Loucy (cell line): Measurements from ENCODE around the gene TDRD9.

Experiments used
- H2AFZ ChIP-seq: fragments of 200-600 bp; sonication (generic); 2 replicates; pipeline ENCODE4 v1.6.0; 2016; ENCODE audit warnings: antibody characterized with exemption, mild to moderate bottlenecking, low read length, moderate library complexity
- H3F3A ChIP-seq: fragments of 200-600 bp; 2 replicates; pipeline ENCODE4 v1.6.0; 2016; ENCODE audit warnings: antibody characterized with exemption, low read depth, mild to moderate bottlenecking
- H3K27me3 ChIP-seq: fragments of 200-600 bp; sonication (generic); 2 replicates; pipeline ENCODE4 v1.6.1; 2014; ENCODE audit warnings: low read length, mild to moderate bottlenecking; ENCODE audit not compliant: insufficient read depth, poor library complexity, severe bottlenecking
- H3K36me3 ChIP-seq: fragments of 200-600 bp; sonication (generic); 2 replicates; pipeline ENCODE4 v1.6.1; 2016; ENCODE audit warnings: low read length; ENCODE audit not compliant: insufficient read depth
- H3K4me1 ChIP-seq: fragments of 200-600 bp; sonication (generic); 2 replicates; pipeline ENCODE4 v1.5.1; 2014; ENCODE audit warnings: low read length, mild to moderate bottlenecking; ENCODE audit not compliant: insufficient read depth, poor library complexity, severe bottlenecking
- H3K4me2 ChIP-seq: fragments of 200-600 bp; sonication (generic); 2 replicates; pipeline ENCODE4 v1.6.0; 2014; ENCODE audit warnings: antibody characterized with exemption, low read length, low read depth, mild to moderate bottlenecking; ENCODE audit not compliant: poor library complexity, severe bottlenecking
- H3K4me3 ChIP-seq: fragments of 200-600 bp; sonication (generic); 2 replicates; pipeline ENCODE4 v1.5.1; 2014; ENCODE audit warnings: low read length, mild to moderate bottlenecking, mixed read lengths; ENCODE audit not compliant: poor library complexity, severe bottlenecking
- H3K79me2 ChIP-seq: fragments of 200-600 bp; sonication (generic); 2 replicates; pipeline ENCODE4 v1.6.1; 2014; ENCODE audit warnings: low read length; ENCODE audit not compliant: insufficient read depth
- H3K9ac ChIP-seq: fragments of 200-600 bp; sonication (generic); 2 replicates; pipeline ENCODE4 v1.6.0; 2014; ENCODE audit warnings: mild to moderate bottlenecking, low read depth, low read length, moderate library complexity; ENCODE audit not compliant: poor library complexity, severe bottlenecking
- H3K9me2 ChIP-seq: fragments of 200-600 bp; sonication (generic); replicated peaks from 2 replicates; pipeline ENCODE4 v1.6.1; 2016; ENCODE audit warnings: low read depth, low read length, mixed read lengths
- H3K9me3 ChIP-seq: fragments of 200-600 bp; sonication (generic); 2 replicates; pipeline ENCODE4 v1.6.1; 2014; ENCODE audit warnings: mild to moderate bottlenecking, antibody characterized with exemption, low read length, low read depth; ENCODE audit not compliant: insufficient read depth
- H4K20me1 ChIP-seq: fragments of 200-600 bp; sonication (generic); 2 replicates; pipeline ENCODE4 v1.6.0; 2014; ENCODE audit warnings: antibody characterized with exemption, low read length, mild to moderate bottlenecking; ENCODE audit not compliant: insufficient read depth, poor library complexity, severe bottlenecking
- EZH2phosphoT487 ChIP-seq: fragments of 200-600 bp; IDR thresholded peaks from 2 replicates; pipeline ENCODE4 v1.6.1; 2018; ENCODE audit warnings: antibody characterized with exemption, mild to moderate bottlenecking, moderate library complexity, borderline replicate concordance
- TF ChIP-seq, protein P1 (sequence below): fragments of 200-600 bp; sonication (generic); conservative IDR thresholded peaks from 2 replicates; pipeline ENCODE4 v1.5.1; 2014; ENCODE audit warnings: mild to moderate bottlenecking, antibody characterized with exemption, low read length

Gene TDRD9

DNA sequence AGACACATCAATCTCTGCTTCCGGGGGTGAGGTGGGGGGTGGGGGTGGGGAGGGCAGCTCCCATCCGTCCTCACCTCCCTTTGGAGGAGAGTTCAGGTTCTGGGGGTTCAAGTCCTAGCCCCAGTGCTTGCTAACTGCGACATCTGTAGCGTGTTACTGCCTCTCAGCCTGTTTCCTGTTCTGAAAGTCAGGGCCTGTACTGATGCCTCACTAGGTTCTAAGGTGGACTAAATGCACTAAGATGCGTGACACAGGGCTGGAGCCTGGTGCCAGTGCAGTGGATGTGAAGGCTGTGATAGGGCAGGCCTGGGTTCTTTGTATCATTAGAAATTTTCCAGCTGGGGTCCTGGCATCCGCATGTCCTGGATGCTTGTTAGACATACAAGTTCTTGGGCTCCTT, 17.3 kb upstream of the TDRD9 start:
- Histone ChIP-seq H3K9me3 (no peaks in the 10 kb centered on the region), H3K9me2 (no peaks in the 10 kb centered on the region), H3K4me1 (no peaks in the 10 kb centered on the region), H4K20me1 (no peaks in the 10 kb centered on the region), H3K9ac (no peak overlapping the region), H3K36me3 (peaks cover 37% of the 10 kb centered on the region; the same call in 1 of the 2 replicates), H3K27me3 (no peaks in the 10 kb centered on the region), H2AFZ (no peak overlapping the region), H3K79me2 (peaks cover 7% of the 10 kb centered on the region; the same call in 1 of the 2 replicates), H3K4me2 (no peak overlapping the region), H3F3A (no peaks in the 10 kb centered on the region), H3K4me3 (no peak overlapping the region)
- TF ChIP-seq, protein P1, sequence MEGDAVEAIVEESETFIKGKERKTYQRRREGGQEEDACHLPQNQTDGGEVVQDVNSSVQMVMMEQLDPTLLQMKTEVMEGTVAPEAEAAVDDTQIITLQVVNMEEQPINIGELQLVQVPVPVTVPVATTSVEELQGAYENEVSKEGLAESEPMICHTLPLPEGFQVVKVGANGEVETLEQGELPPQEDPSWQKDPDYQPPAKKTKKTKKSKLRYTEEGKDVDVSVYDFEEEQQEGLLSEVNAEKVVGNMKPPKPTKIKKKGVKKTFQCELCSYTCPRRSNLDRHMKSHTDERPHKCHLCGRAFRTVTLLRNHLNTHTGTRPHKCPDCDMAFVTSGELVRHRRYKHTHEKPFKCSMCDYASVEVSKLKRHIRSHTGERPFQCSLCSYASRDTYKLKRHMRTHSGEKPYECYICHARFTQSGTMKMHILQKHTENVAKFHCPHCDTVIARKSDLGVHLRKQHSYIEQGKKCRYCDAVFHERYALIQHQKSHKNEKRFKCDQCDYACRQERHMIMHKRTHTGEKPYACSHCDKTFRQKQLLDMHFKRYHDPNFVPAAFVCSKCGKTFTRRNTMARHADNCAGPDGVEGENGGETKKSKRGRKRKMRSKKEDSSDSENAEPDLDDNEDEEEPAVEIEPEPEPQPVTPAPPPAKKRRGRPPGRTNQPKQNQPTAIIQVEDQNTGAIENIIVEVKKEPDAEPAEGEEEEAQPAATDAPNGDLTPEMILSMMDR, result no peak
- no peak for TF ChIP-seq EZH2phosphoT487

DNA sequence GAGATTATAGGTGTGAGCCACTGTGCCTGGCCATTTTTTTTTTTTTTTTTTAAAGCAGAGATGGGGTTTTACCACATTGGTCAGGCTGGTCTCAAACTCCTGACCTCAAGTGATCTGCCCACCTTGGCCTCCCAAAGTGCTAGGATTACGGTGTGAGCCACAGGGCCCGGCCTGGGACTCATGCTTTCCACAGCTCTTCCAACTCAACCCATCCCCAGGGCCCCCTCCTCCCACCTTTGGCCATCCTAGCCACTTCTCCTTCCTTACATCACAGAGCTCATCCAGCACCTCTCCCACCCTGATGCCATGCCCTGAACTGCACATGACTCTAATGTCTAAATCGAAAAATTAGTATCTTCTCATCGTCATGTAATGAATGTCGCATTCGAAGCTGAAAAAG, 12.6 kb upstream of the TDRD9 start:
- Histone ChIP-seq H3K4me1 (peaks cover 6% of the 10 kb centered on the region), H3K79me2 (peaks cover 52% of the 10 kb centered on the region), H4K20me1 (peaks cover 19% of the 10 kb centered on the region), H3K9me3 (no peaks in the 10 kb centered on the region), H3K4me2 (no peak overlapping the region), H3K4me3 (no peak overlapping the region), H3K27me3 (no peaks in the 10 kb centered on the region), H3K9me2 (no peaks in the 10 kb centered on the region), H3K36me3 (peaks cover 37% of the 10 kb centered on the region; the same call in 1 of the 2 replicates), H3K9ac (no peak overlapping the region), H3F3A (no peaks in the 10 kb centered on the region), H2AFZ (no peak overlapping the region)
- TF ChIP-seq EZH2phosphoT487, result no peak
- TF ChIP-seq, protein P1, result no peak

DNA sequence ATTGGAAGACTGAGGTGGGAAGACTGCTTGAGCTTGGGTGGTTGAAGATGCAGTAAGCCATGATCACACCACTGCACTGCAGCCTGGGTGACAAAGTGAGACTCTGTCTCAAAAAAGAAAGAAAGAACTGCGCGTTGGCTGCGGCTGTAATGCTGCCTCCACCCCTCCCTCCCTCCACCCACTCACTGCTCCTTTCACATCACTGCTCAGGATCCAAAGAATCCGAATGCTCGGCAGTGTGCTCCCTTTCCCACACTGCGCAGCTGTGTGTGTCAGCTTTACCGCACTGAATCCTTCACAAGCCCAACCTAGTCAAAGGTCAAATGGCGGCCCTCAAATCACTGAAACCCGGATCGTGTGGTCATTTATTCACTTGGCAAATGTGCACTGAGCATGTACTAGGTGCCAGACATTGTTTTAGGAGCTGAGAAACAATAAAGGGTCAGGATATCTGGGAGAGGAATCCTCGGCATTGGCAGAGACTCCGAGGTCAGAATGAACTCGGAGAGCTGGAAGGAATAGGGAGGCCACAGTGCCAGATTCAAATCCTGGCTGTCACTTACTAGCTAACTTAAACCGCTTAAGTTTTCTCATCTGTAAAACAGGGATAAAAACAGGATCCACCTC, 11.5 kb upstream of the TDRD9 start:
- Histone ChIP-seq H3F3A (no peaks in the 10 kb centered on the region), H4K20me1 (peaks cover 25% of the 10 kb centered on the region), H3K4me2 (no peak overlapping the region), H3K9ac (no peak overlapping the region), H2AFZ (no peak overlapping the region), H3K4me3 (no peak overlapping the region), H3K36me3 (peaks cover 29% of the 10 kb centered on the region; the same call in 1 of the 2 replicates), H3K9me2 (no peaks in the 10 kb centered on the region), H3K4me1 (peaks cover 6% of the 10 kb centered on the region), H3K27me3 (no peaks in the 10 kb centered on the region), H3K79me2 (peaks cover 59% of the 10 kb centered on the region), H3K9me3 (no peaks in the 10 kb centered on the region)
- TF ChIP-seq EZH2phosphoT487, result no peak
